ENCODE data around the gene SLC39A6.

GRCh38 chr18:36075862-36076587 lies 53.1 kb downstream of the SLC39A6 start:
- TF ChIP-seq POLR2AphosphoS5 (IDR thresholded peaks at IDR 0.05; ENCODE audit: low read depth), result no peak
- TF ChIP-seq, protein P1, sequence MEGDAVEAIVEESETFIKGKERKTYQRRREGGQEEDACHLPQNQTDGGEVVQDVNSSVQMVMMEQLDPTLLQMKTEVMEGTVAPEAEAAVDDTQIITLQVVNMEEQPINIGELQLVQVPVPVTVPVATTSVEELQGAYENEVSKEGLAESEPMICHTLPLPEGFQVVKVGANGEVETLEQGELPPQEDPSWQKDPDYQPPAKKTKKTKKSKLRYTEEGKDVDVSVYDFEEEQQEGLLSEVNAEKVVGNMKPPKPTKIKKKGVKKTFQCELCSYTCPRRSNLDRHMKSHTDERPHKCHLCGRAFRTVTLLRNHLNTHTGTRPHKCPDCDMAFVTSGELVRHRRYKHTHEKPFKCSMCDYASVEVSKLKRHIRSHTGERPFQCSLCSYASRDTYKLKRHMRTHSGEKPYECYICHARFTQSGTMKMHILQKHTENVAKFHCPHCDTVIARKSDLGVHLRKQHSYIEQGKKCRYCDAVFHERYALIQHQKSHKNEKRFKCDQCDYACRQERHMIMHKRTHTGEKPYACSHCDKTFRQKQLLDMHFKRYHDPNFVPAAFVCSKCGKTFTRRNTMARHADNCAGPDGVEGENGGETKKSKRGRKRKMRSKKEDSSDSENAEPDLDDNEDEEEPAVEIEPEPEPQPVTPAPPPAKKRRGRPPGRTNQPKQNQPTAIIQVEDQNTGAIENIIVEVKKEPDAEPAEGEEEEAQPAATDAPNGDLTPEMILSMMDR (conservative IDR thresholded peaks at IDR 0.05; ENCODE audit: low read depth in 2 of 2), result no peak

All from GM23338 (cell line).